ENCODE results near the gene MARCKS.
A peak's percentile ranks its signal among the peaks of the same experiment; 100 is the strongest.

Gene MARCKS

DNA sequence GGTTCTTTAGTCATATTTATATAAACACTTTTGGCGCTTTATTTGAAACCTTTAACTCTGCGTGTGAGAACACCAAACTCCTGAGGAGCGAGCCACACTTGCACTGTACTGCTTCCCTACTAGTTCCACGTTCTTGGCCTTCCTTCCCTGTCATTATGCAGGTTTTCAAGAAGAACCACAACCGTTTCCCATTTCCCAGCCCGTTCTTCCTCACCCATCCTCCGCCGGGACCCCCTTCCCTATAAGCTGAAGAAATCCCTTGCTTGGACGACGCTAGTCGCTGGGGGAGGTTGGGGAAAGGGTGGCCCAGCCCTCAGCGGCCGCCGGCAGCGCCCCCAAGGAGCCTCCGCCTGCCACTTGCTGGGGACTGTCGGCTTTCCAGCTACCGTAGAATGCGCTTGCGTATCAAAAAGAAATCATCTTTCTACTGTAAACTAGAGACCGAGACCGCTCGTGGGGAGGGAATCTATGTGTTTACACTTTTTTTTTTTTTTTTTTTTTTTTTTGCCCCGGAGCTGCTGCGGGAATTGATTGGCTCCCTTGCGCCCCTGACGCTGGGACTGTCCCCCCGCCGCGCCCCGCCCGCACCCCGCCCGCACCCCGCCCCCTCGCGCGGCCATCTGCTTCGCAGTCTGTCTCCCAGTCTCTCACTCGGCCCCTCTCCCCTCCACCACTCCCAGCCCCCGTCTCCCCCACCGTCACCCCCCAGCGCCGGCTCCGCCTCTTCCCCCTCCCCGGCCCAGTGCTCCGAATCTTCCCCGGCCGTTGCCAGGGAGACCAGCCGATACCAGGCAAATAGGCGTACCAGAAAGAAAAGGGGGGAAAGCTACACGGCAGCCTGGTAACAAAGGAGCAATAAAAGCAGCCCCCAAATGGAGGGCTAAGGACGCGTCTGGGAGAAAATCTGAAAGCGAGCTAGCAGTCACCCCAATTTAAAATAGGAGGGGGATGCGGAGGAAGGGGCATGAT, 2.3 kb upstream of the MARCKS start:
- DNase-seq (ENCODE audit: low spot score) = no peak

DNA sequence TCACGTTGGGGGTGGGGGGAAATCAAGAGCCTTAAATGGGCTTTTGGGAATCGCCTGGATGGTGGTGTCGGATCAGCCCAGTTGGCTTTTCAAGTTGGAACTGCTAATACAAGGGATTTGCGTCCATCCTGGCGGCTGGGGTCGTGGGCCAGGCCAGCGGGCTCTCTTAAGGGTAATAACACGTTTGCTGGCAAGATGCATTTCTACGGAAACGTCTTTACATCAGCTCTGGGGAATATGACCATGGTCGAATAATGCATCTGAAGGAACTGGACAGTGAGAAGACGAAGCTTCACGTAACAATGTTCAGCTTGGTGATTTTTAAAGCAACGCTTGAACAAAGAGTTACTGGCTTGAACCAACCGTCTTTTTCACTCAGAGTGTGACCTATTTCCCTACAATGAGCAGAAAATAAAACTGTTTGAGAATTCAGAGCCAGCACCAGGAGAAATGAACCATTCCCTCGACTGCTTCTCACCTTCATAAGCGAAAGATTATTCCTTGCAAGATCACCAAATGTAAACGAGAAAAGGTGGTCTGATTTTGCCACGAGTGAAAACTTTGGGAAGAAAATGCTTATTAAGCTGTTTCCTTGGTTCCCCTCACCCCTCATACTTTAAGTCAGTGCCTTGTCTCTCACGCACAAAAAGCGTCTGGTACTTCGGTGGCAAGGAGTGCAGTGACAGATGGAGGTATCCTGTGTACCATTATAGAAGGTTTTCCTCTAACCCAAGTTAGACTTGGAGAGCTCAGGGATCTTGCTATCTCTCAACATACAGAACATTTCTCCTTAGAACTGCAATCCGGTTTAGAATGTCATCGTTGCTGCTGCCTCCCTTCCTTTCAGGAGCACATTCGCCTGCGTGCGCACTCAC, 1.4 kb upstream of the MARCKS start:
- DNase-seq (ENCODE audit: low spot score) = no peak

DNA sequence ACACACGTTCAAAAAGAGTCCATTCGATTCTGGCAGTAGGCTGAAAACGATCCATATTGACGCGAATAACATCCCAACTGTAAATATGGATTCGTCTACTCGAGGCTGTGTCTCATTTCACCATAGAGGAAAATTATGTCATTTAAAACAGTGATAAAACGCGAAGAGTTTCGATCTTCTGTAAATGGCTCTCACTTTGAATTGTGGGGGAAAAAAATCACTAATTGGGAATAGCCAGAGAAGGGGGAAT, 845 bp upstream of the MARCKS start:
- DNase-seq (ENCODE audit: low spot score) = no peak

DNA sequence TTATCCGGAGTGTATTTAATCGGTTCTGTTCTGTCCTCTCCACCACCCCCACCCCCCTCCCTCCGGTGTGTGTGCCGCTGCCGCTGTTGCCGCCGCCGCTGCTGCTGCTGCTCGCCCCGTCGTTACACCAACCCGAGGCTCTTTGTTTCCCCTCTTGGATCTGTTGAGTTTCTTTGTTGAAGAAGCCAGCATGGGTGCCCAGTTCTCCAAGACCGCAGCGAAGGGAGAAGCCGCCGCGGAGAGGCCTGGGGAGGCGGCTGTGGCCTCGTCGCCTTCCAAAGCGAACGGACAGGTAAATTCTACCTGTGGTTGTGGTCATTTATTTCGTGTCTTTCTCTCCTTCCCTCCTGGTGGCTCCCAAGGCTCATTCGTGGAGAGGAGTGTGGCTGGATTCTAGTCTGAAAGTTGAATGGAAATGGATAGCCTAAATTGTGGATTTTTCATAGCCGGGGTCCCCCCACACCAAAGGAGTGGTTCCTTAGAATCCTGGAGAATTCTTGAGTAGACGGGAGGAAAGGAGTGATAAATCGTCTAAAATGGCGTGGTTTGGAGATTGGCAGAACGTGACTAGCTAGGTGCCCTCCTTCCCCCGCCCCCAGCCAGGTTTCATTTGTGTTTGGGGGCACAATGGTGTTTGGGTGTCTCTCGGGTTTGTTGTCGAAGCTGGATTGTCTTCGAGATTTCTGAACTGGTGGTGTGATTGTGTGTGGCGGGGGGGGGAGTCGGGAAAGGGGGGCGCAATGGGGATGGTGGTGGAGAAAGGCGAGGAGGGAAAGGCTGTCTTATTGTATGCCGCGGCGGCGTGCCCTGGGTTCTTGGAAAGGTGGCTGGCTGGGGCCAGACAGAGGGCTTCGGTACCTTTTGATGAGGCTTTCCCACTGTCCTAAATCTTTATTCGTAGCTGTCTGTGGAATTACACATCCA, 673 bp downstream of the MARCKS start:
- DNase-seq (ENCODE audit: low spot score) = no peak

DNA sequence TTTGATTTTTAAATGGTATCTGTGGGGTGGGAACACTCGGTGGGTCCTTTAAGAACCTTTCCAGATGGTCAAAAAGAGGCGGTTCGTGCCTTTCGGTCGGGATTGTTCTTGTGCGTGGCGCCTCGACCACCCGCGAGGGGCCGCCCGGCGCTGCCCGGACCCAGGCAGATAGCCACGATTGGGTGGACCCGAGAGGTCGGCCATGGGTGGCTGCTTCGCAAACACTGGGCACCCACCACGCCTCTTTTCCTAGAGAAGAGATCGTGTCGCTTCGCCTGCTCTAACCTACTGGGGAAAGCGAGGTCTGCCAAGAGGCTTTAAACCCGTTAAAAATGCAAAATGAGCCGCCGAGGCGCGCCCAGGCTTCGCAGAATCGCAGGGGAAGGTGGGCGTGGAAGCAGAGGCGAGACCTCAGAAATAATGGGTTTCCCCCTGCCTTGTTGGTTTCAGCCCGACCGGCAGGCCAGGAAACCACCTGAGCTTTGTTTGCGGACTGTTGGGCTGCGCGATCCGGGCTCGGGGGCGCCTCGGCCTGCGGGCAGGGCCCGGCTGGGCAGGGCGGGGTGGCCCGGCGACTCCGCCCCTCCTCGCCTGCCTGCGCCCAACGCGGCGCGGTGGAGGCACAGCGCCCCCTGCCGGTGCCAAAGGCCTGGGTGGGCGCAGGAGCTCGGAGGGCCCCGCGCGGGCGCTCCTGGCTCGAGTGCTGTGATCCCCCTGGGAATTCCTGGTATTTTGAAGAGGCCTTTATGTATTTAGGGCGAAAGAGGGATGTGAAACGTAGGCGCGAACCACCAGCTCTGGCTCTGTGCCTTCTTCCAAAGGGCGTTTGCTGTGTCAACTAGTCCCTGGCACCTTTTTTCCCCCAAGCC, 1.6 kb downstream of the MARCKS start:
- peak; percentile 79 for DNase-seq (ENCODE audit: low spot score)

DNA sequence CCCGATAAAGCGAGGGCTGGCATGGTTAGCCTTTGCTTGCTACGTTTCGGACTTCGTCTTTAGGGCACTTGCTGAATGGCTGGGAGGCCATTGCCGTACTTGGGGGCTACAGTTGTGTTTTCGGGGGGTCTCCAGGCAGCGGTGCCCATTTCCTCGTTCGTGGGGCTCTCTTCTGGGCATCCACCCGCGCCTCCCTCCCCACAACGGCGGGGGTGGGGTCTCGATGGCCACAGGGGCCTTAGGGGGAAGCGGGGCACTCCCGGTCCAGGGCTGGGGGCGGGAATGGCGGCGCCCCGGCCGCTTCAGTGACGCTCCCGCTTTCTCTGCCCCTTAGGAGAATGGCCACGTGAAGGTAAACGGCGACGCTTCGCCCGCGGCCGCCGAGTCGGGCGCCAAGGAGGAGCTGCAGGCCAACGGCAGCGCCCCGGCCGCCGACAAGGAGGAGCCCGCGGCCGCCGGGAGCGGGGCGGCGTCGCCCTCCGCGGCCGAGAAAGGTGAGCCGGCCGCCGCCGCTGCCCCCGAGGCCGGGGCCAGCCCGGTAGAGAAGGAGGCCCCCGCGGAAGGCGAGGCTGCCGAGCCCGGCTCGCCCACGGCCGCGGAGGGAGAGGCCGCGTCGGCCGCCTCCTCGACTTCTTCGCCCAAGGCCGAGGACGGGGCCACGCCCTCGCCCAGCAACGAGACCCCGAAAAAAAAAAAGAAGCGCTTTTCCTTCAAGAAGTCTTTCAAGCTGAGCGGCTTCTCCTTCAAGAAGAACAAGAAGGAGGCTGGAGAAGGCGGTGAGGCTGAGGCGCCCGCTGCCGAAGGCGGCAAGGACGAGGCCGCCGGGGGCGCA, 2.4 kb downstream of the MARCKS start:
- DNase-seq (ENCODE audit: low spot score) = no peak

DNA sequence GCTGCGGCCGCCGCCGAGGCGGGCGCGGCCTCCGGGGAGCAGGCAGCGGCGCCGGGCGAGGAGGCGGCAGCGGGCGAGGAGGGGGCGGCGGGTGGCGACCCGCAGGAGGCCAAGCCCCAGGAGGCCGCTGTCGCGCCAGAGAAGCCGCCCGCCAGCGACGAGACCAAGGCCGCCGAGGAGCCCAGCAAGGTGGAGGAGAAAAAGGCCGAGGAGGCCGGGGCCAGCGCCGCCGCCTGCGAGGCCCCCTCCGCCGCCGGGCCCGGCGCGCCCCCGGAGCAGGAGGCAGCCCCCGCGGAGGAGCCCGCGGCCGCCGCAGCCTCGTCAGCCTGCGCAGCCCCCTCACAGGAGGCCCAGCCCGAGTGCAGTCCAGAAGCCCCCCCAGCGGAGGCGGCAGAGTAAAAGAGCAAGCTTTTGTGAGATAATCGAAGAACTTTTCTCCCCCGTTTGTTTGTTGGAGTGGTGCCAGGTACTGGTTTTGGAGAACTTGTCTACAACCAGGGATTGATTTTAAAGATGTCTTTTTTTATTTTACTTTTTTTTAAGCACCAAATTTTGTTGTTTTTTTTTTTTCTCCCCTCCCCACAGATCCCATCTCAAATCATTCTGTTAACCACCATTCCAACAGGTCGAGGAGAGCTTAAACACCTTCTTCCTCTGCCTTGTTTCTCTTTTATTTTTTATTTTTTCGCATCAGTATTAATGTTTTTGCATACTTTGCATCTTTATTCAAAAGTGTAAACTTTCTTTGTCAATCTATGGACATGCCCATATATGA, 3.2 kb downstream of the MARCKS start:
- no peak for DNase-seq (ENCODE audit: low spot score)

DNA sequence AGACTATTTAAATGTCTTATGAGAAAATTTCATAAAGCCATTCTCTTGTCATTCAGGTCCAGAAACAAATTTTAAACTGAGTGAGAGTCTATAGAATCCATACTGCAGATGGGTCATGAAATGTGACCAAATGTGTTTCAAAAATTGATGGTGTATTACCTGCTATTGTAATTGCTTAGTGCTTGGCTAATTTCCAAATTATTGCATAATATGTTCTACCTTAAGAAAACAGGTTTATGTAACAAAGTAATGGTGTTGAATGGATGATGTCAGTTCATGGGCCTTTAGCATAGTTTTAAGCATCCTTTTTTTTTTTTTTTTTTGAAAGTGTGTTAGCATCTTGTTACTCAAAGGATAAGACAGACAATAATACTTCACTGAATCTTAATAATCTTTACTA, 5.0 kb downstream of the MARCKS start:
- no peak for DNase-seq (ENCODE audit: low spot score)

DNA sequence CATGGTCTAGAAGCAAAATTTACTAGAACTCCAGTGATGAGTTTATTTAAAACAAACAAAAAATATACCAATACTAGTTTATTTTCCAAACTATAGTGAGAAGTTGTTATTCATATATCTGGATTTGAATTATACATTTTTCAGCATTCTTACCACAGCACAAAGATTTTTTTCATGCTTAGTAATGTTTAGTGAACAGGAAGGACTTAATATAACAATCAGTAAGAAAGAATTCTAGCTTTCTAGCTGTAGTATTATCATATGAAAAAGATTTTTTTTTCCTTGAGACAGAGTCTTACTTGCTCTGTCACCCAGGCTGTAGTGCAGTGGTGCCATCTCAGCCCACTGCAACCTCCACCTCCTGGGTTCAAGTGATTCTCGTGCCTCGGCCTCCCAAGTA, 13.8 kb downstream of the MARCKS start:
- DNase-seq (ENCODE audit: low spot score) = no peak

DNA sequence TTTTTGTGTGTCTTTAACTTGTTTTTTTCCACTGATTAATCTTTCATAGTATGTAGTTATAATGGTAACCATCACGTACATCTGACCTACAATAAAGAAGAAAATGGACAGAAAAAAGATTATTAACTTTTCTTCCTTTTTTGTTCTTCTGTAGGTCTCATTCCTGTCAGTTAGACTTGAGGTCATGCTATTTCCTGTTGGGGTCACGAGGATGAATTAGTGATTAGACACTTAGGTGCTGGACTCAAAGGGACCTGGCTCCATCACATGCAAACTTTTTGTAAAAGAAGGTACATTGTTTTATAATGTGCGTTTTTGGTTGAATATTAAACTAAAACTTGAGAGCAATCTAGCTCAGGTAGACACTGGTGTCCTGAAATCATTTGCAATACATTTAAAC, 14.8 kb downstream of the MARCKS start:
- DNase-seq (ENCODE audit: low spot score) = no peak

DNA sequence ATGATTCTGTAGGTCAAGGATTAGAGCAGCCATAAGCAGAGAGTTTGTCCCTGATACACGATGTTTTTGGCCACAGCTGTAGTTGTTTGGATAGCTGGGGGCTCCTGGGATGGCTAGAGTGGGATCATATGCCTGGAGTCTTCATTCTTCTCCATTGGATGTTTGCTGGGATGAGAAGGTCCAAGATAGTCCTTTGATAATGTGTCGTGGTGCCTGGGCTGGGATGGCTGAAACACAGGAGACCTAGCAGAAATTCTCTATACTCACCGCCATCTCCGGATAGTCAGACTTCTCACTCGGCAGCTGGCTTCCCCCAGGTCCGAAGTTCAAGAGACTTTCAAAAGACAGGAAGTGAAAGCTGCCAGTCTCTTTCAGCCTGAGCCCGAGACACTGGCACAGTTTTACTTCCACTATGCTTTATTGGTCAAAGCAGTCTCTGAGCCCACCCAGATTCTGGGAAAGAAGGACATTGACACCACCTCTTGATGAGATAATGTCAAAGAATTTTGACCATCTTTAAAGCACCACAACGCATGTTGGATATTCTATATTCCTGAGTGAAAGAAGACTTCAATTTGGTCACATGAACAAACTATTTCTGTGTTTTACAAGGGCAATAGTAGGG, 16.0 kb downstream of the MARCKS start:
- DNase-seq (ENCODE audit: low spot score) = no peak

DNA sequence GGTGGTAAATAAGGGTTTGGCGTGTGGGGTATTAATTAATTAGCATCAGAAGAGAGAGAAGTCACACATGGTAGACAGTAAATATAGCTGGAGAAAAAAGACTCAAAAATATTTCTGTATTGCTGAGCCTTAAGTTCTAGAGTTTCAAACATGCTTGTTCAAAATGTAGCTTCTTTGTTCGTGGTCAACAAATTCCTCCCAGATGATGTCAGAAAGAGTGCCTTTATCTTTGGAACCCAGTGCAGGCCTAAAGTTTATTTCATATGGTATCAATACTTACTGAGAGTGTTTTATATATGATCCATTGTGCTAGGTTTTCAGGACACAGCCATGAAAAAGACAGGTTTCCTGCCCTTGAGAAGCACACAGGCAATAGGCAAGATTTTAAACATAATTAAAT, 18.3 kb downstream of the MARCKS start:
- DNase-seq (ENCODE audit: low spot score) = no peak

DNA sequence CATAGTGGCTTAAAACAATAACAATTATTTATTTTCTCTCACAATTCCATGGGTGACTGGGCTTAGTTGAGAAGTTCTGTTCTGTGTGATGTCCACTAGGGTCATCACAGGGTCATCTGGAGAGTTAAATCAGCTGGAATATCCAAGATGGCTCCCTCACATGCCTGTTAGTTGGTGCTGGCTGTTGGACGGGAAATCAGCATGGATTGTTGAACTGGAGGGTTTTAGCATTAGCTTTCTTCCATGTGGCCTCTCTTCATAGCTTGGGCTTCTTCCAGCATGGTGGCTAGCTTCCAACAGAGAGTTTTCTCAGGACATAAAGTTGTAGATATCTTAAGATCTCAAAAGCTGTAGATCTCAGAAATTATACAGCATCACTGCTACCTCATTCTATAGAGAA, 19.6 kb downstream of the MARCKS start:
- no peak for DNase-seq (ENCODE audit: low spot score)

DNA sequence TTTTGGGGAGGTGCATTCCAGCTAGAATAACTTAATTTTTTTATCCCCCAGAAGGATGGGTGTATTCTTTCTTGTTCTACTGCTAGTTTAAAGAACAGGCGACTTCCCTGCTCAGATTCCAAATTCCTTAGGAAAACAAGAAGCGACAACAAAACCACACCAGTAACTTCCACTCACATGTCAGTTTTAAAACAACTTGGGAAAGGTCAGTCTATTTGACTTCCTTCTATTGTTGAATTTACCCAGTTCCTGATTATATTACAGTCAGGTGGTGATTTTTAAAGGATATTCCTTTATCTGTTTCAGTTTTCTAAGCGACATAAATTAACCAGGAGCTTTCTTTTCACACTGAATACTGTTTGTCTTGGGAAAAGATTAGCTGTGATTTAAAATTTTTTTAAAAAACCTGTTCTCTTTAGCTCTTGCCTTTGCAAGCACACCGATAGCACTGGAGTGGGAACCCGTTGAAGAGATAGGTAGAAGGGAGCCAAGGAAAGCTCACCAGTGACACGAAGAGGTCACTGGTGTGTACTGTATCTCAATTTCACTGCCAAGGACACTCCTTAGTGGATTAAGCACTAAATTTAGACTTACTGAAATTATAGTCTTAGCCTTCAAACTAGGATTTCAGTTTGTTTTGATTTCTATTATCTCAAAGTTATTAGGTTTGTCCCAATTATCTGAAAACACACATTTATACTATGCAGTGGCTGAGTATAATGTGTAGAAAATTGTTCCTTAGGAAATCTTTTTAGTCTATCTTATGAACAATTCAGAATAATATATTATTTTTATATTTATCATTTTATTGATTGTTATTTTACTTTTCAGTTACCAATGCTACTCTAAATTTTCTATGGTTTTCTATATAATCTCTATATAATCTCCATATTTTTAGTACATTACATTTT, 22.3 kb downstream of the MARCKS start:
- peak; percentile 22 for DNase-seq (ENCODE audit: low spot score)

DNA sequence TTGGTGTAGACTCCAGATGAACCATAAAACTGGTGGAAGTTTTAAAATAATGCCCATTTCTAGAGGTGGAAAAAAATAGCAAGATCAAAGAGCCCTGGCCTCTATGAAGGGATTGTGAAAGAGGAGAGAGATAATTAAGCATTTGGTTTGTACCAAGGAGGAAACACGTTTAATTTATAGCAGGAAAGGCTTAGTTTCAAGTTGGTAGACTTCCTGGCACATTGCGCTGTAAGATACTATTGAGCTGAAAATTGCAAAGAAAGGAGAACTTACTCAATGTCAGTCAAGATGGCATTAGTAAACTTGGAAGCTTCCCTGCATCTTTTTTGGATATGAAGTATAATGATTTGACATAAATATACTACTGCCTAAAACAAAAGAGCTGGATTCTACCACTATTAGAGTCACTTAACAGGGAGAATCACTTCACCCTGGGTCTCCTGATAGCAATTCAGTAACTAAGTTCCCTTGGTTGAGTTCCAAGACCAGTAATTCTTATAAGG, 24.4 kb downstream of the MARCKS start:
- DNase-seq (ENCODE audit: low spot score) = no peak

DNA sequence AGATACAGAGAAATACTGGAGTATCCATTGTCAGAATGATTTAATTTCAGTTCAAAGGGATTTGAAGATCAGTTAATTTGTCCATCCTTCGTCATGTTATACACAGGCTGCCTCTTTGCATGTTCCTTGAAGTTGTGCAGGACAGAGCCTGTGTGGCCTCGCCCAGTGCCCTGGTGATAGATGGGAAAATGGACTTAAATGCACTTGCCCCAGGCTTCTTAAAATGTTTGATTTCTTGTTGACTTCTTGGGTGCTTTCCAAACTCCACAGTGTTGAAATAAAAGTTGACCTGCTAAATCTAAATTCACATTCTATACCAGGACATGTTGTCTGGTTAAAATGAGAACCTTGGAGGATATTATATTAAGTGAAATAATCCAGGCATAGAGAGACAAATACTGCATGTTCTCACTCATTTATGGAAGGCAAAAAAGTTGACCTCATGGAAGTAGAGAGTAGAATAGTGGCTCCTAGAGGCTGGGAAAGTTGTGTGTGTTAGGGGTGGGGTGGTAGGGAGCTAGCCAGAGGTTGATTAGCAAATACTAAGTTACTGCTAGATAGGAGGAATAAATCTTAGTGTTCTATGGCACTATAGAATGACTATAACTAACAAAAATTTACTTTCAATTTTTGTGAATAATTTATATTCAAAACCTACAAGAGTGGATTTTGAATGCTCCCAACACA, 25.3 kb downstream of the MARCKS start:
- no peak for DNase-seq (ENCODE audit: low spot score)

DNA sequence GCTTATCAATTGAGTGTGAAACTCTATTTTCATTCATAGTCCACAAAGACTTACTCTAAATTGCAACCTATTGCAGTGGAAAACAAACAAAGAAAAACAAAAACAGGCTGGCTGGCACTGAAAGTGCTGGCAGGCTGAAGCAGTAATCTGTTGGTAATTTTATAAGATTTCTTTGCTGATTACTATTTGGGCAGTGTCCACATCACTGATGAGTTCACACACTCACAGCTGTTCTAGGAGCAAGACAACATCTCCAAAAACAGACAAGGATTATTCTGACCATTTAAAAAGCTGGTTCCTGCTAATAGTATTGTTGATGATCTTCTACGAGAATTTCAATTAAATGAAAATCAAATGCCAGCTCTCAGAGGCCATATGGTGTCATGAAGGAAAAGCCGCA, 26.9 kb downstream of the MARCKS start:
- no peak for DNase-seq (ENCODE audit: low spot score)
